Measurements from ENCODE around the gene ABCF2. TPM values are rescaled to one million over a fixed set of nuclear protein-coding genes. Genes with fewer than 3 reads are reported as not detected.
A peak's percentile ranks its signal among the peaks of the same experiment; 100 is the strongest.

The ABCF2 gene
- total and polyA plus RNA-seq, 2 donors from 2014 or later: 22.5 to 30.8 TPM

DNA sequence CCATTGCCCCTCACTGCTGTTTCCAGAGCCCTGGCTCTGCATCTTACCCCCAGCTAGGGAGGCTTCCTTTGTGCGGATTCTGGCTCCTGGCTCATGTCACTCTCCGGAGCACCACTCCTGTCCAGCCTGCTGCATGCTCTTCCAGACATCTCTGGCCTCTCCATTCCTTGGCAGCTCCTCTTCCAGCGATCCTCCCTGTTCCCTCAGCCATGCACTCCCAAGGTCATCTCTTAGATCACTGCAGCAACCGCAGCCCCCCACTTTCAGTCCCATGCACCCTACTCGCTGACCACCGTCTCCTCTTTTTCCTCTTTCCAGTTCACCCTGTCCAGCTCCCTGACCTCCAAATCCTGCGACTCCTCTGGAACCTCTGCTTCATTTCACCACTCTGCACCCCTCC lies 28.4 kb upstream of the ABCF2 start:
- Histone ChIP-seq H3K4me1 (ENCODE audit: control insufficient read depth in 2 of 3, insufficient read depth in 2 of 3, low read depth in 1 of 3, low read length in 3 of 3) (peaks cover 8 to 20% (median 8%) of the 10 kb centered on the region in 3 donors), H3K4me3 (ENCODE audit: low read length in 3 of 3) (no peak overlapping the region), H3K9ac (ENCODE audit: low read length in 3 of 3) (no peak overlapping the region), H3K36me3 (ENCODE audit: control insufficient read depth in 2 of 3, insufficient read depth in 3 of 3, low read length in 3 of 3) (no peaks in the 10 kb centered on the region), H3K27me3 (ENCODE audit: control insufficient read depth, insufficient read depth, low read length) (no peaks in the 10 kb centered on the region), H3K9me3 (ENCODE audit: control insufficient read depth in 2 of 3, insufficient read depth in 1 of 3, low read length in 3 of 3) (no peaks in the 10 kb centered on the region), H3K27ac (ENCODE audit: low read depth in 2 of 2, low read length in 2 of 2) (no peak overlapping the region)
- intact Hi-C loops (cut with DNase I): no loop called here
- DNase-seq (peak in 1 of 5 donors; percentile 41), FAIRE-seq (no peak)
- TF ChIP-seq, protein P1, sequence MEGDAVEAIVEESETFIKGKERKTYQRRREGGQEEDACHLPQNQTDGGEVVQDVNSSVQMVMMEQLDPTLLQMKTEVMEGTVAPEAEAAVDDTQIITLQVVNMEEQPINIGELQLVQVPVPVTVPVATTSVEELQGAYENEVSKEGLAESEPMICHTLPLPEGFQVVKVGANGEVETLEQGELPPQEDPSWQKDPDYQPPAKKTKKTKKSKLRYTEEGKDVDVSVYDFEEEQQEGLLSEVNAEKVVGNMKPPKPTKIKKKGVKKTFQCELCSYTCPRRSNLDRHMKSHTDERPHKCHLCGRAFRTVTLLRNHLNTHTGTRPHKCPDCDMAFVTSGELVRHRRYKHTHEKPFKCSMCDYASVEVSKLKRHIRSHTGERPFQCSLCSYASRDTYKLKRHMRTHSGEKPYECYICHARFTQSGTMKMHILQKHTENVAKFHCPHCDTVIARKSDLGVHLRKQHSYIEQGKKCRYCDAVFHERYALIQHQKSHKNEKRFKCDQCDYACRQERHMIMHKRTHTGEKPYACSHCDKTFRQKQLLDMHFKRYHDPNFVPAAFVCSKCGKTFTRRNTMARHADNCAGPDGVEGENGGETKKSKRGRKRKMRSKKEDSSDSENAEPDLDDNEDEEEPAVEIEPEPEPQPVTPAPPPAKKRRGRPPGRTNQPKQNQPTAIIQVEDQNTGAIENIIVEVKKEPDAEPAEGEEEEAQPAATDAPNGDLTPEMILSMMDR (IDR thresholded peaks at IDR 0.05; ENCODE audit: borderline replicate concordance, extremely low read depth, insufficient read depth): no peak

DNA sequence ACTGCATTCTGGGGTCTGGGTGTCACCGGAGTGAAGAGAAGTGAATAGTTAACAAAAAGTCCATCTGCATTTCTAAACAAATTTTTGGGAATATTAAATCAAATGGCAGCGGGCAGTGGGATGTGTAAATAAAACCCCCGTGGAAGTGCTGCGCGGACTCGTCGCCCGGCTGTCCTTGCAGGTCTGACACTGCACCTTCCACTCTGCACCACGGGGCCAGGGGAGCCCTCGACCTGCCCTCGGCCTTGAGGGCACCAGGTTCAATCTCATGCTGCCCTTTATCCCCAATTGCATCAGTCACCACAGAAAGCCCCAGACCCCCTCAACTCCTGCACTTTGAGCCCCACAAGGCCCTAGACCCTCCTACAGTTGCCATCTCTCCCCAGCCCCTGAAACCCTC lies 27.8 kb upstream of the ABCF2 start:
- Histone ChIP-seq H3K9ac (ENCODE audit: low read length in 3 of 3) (no peak overlapping the region), H3K27me3 (ENCODE audit: control insufficient read depth, insufficient read depth, low read length) (no peaks in the 10 kb centered on the region), H3K4me3 (ENCODE audit: low read length in 3 of 3) (no peak overlapping the region), H3K9me3 (ENCODE audit: control insufficient read depth in 2 of 3, insufficient read depth in 1 of 3, low read length in 3 of 3) (no peaks in the 10 kb centered on the region), H3K27ac (ENCODE audit: low read depth in 2 of 2, low read length in 2 of 2) (no peak overlapping the region), H3K36me3 (ENCODE audit: control insufficient read depth in 2 of 3, insufficient read depth in 3 of 3, low read length in 3 of 3) (no peaks in the 10 kb centered on the region), H3K4me1 (ENCODE audit: control insufficient read depth in 2 of 3, insufficient read depth in 2 of 3, low read depth in 1 of 3, low read length in 3 of 3) (peaks cover 10 to 24% (median 13%) of the 10 kb centered on the region in 3 donors)
- DNase-seq: peak in 1 of 5 donors; percentile 57
- TF ChIP-seq, protein P1 (IDR thresholded peaks at IDR 0.05; ENCODE audit: borderline replicate concordance, extremely low read depth, insufficient read depth): no peak
- intact Hi-C loops (cut with DNase I): no loop called here
- no peak for FAIRE-seq

DNA sequence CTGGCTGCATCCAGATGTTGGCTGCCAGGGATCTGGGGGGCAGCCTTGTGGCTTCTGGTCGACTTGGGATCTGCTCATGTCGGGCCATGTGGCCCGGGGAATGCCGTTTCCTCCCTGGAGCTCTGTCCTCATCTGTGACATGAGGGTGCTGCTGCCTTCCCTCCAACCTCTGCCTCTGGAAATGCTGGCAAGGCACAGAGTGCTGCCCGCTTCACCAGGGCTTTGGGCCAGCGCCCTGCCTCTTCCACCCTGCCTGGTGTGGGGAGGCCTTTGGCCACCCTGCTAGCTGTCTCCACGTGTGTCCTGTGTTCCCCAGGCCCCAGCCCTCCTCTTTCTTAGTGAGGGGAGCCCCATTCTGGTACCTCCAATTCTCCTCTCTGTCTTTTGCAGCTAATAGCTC lies 27.3 kb upstream of the ABCF2 start:
- Histone ChIP-seq H3K36me3 (ENCODE audit: control insufficient read depth in 2 of 3, insufficient read depth in 3 of 3, low read length in 3 of 3) (no peaks in the 10 kb centered on the region), H3K4me3 (ENCODE audit: low read length in 3 of 3) (no peak overlapping the region), H3K9me3 (ENCODE audit: control insufficient read depth in 2 of 3, insufficient read depth in 1 of 3, low read length in 3 of 3) (no peaks in the 10 kb centered on the region), H3K27ac (ENCODE audit: low read depth in 2 of 2, low read length in 2 of 2) (no peak overlapping the region), H3K27me3 (ENCODE audit: control insufficient read depth, insufficient read depth, low read length) (no peaks in the 10 kb centered on the region), H3K4me1 (ENCODE audit: control insufficient read depth in 2 of 3, insufficient read depth in 2 of 3, low read depth in 1 of 3, low read length in 3 of 3) (peaks cover 10 to 28% (median 15%) of the 10 kb centered on the region in 3 donors), H3K9ac (ENCODE audit: low read length in 3 of 3) (no peak overlapping the region)
- peak in 1 of 5 donors; percentile 63 for DNase-seq
- TF ChIP-seq, protein P1 (IDR thresholded peaks at IDR 0.05; ENCODE audit: borderline replicate concordance, extremely low read depth, insufficient read depth): no peak
- no peak for FAIRE-seq
- intact Hi-C loops (cut with DNase I): no loop called here

All from kidney (tissue), 14 donors.